Posterior cingulate gyrus (tissue), 11 donors: ENCODE results near the gene PHYHIPL.

Experiments used
- DNase-seq, 10 donors: peaks; one replicate each; pipeline versions ENCODE4 v3.0.0 to v3.0.0-alpha.2; 2020 to 2021; ENCODE audit warnings: mixed read lengths in 3 of 10
- intact Hi-C: fragments of 100-400 bp; cut with DNase I; formaldehyde crosslinking; loops from one replicate; pipeline ENCODE4 v1.15.1; 2023

PHYHIPL gene

GRCh38 chr10:59284118-59284975 is 107.9 kb downstream of the PHYHIPL start:
- intact Hi-C loops, result no loop called here
- DNase-seq, result peak in 1 of 10 donors; percentile 77

GRCh38 chr10:59285073-59285472 is 108.6 kb downstream of the PHYHIPL start:
- intact Hi-C loops, result no loop called here
- DNase-seq, result peak in 1 of 10 donors; percentile 71

GRCh38 chr10:59285848-59286247 is 109.4 kb downstream of the PHYHIPL start:
- intact Hi-C loops, result no loop called here
- no peak for DNase-seq

GRCh38 chr10:59287587-59288255 is 111.3 kb downstream of the PHYHIPL start:
- no peak for DNase-seq
- intact Hi-C loops, result no loop called here

DNA sequence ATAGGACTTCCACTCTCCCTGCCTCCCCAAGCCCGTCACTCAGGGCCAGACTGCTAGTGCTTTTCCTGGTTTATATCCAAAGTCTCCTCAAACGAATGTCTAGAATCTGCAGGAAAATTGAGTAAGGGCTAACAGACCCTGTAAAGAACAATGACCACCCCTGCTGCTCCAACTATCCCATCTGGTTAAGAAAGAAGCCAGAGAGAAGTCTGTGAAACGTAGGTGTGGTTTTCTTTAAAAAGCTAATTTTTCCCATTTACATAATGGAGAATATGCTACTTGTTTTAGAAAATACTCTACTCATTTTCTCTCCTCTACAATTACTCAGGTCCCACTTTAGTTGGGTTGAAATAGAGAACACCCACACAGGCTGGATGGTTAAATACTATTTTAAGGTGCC is 113.4 kb downstream of the PHYHIPL start:
- DNase-seq, result no peak
- intact Hi-C loops, result loop anchor here (10.0 kb wide), 1 partner anchor 65 kb away; no protein-coding TSS in a partner anchor

DNA sequence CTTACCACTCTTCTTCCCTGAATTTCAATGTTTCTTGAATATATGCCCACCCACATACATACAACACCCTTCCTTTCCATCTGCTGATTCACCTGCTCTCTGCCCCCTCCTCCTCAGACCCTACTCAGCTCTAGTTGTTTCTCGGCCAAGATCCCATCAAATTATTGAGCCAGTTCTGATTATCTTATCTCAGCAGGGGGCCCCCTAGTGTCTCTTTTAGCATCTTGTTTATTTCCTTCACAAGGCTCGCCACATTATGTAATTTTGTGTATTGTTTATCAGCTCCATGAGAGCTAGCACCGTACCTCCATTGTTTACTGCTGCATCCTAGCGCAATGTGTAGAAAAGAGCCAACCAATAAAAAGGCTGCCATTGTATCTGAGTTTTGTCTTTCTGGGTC is 114.0 kb downstream of the PHYHIPL start:
- no peak for DNase-seq
- intact Hi-C loops, result loop anchor here (10.0 kb wide), 1 partner anchor 64 kb away; no protein-coding TSS in a partner anchor
